ENCODE measurements around the gene HOXA11.

HOXA11 gene

DNA sequence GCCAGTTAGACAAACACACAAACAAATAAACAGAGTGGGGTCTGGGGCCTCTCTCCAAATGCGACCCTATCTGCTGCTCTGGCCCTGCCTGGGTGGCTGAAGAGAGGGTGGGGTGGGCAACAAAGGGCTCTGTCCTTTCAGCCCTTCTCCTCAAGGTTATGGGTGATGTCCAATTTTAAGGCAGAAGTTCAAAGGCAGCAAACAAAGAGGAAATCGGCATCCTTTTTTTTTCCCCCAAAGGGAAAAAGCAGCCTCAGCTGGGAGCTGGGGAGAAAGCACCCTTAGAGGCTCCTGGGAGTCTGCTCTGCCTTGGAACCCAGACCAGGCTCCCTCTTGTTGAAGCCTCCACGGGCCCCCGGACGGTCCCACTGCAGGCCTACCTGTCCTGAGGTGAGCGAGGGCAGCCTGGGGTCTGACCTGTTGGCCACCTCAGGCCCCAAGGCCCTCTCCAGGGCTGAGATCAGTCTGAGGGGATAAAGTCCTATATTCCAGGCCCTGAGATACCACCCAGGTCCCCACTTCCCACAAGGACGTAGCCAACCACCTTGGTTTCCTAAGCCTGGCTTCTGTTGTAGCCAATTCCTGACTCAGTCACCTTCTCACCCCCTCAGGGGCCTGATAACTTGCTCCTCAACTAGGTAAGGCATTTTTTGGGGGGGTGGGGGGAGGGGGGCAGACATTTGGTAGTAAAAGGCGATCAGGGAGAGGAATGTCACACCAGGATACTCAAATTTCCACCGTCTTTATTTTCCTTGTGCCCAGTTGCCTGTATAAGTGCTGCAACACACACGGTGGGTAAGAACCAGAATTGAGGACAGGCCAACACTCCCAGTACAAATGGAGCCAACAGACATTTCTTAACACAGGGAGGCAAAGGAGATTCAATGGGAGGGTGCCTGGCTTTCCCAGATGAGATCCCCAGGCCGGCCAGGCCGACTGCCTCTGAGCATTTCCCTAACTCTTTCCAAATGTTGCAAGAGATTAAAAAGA lies 4.3 kb downstream of the HOXA11 start:
- peak; percentile 62 for DNase-seq (ENCODE audit: low spot score)

DNA sequence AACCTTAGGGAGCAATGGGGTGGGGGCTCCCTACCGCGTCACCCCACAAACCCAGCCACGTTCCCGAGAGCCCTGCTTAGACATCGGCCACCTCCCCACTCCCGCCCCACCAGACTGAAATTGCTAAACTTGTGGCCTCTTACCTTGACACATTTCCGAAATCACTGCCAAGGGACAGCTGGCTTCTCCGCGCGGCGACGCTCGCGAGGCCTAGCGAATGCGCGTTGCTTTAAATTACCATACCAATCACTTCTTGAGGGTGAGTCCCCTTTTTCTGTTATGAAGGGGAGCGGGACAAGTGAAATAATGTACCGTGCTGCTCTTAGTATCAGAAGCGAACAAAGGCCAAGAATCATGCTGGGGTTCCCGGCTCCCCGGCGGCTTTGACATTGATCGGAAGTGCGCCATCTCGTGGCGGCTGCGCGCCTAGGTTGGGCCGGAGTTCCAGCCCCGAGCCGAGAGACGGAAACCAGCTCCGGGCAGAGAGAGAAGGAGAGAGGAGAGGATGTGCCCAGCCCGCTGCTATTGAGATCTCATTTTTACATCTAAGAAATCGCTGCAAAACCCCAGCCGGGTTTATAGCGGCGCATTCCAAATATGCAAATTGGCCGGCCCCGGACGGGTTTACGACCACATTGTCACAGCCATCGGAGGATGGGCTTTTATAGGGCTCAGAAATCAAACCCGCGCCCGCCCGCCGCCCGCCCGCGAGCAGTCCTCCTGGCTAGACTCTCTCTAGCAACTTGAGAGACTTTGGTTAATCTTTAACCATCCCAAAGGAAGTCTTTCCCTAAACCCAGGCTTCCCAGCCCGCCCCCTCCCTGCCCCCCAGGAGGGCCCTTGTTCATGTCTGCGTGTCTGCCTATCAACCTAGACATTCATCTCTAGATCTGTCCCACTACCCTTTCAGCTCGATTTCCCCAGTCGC lies 5.3 kb downstream of the HOXA11 start:
- peak; percentile 94 for DNase-seq (ENCODE audit: low spot score)

DNA sequence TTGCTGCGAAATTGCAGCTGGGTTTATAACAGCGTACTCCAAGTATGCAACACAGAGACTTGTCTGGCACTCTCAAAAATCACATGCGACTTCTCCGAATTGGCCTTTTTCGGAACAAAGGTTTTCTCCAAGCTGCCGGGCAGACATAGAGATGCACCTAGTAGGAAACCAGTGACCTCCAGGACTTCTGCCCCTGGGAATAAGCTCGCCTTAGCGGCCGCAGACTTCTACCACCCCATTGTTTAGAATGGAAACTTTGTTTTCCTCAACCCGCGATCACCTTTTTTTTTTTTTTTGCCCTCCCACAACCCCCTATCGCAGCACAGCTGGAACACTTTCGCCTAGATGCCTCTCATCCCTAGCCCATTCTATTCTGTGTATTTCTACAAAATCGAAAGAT lies 6.0 kb downstream of the HOXA11 start:
- peak; percentile 69 for DNase-seq (ENCODE audit: low spot score)

GRCh38 chr7:27178366-27178765 lies 6.7 kb downstream of the HOXA11 start:
- DNase-seq (ENCODE audit: low spot score), result peak; percentile 51

GRCh38 chr7:27177795-27178320 lies 7.2 kb downstream of the HOXA11 start:
- DNase-seq (ENCODE audit: low spot score), result peak; percentile 67

DNA sequence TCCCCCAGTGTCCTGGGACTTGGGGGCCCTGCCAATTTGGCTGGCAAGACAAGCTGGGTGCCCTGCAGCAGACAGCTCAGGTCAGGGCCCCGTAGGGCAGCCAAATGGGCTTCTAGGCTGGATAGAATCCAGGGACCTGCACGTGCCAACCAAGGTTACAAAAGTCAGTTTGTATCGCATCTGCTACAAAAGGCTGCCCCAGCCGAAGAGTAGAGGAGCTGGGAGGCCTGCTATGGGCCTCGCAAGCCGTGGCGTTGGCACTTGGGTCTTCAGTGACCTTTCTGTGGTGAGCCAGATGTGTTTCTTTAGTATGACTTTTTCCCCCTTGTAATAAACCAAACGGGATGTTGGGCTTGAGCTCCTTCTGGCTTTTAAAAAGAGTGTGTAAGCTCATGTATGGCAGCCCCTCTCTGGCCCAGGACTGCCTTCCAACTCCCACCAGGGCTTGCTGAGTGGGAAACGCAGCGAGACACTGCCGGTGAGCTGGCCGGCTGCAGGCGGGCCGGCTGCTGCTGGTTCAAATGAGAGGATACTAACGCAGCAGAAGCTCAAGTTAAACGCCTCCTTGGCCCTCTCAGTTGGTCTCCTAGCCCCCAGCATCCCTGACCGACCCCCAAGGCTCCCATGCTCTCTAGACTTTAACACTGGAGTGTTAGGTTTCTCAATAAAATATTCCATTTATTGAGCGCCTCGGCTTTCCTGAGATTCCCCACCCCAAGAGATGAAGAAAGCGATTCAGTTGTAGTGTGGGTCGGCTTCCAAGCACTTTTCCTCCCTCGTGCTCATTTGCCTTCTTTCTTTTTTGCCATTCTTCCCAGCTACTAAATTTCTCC lies 7.9 kb downstream of the HOXA11 start:
- DNase-seq (ENCODE audit: low spot score), result peak; percentile 71

DNA sequence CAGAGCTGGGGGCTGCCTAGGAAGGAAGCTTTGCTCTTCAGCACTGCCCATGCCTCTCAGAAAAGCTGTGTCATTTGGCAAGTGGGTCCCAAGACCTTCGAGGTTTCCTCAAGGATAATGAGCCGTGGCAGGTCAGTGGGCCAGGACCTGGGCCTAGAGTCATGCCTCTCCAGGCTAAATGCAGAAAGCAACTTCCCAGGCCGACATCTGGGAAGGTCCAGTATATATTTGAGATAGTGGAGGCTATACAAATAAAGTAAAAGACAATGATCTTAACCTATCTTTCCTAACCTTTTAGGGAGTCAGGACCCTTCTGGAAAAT lies 8.5 kb downstream of the HOXA11 start:
- no peak for DNase-seq (ENCODE audit: low spot score)

DNA sequence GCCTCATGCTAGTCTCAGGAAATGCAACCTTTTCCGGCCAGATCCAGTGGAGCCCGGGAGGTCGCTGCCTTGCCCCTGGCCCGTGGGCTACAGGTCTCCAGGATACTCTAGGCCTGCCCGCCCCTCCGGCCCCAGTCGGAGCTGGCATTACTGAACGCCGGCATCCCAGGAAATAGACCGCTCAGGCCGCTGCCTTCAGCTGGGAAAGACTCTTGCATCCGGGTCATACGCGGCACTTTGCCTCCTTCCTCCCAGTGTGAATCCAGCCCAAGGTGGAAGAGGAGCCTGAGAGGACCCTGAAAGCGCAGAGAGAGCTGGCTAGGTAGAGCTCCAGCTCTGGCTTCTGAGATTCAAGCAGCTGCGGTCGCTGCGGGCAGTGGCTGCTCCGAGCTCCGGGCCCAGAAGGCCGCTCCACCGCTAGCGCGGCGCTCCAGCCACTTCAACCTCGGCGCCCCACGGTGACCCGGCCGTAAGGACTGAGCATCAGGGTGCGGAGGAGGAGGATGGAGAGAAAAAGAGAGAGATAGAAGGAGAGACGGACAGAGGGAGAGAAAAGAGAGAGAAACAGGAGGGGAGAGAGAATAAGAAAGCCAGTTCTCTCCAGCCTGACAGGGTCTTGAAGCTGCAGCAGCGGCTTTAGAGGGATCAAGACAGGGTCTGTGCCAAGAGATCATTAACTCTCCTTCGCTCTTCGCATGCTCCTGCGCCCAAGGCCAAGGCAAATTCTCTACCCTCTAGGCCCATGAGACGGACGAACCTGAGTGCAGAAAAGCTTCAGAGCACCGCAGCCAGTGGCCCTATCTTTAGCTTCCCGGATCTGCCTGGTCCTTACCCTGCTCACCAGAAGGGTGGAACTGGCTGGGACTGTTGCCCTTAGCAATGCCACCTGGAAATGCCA lies 9.2 kb downstream of the HOXA11 start:
- DNase-seq (ENCODE audit: low spot score), result peak; percentile 64

- DNase-seq (ENCODE audit: low spot score), result peak; percentile 83
Observed at GRCh38 chr7:27174874-27175625, 10.0 kb downstream of the HOXA11 start.

- DNase-seq (ENCODE audit: low spot score), result peak; percentile 89
Observed at GRCh38 chr7:27173956-27174873, 10.8 kb downstream of the HOXA11 start, which contains the start of gene HOXA10. Gene HOXA10, minus strand, starts transcription at chr7:27174320. Its CDS starts 14 bp downstream, at chr7:27174306.

GRCh38 chr7:27173511-27173955 lies 11.5 kb downstream of the HOXA11 start:
- peak; percentile 70 for DNase-seq (ENCODE audit: low spot score)

DNA sequence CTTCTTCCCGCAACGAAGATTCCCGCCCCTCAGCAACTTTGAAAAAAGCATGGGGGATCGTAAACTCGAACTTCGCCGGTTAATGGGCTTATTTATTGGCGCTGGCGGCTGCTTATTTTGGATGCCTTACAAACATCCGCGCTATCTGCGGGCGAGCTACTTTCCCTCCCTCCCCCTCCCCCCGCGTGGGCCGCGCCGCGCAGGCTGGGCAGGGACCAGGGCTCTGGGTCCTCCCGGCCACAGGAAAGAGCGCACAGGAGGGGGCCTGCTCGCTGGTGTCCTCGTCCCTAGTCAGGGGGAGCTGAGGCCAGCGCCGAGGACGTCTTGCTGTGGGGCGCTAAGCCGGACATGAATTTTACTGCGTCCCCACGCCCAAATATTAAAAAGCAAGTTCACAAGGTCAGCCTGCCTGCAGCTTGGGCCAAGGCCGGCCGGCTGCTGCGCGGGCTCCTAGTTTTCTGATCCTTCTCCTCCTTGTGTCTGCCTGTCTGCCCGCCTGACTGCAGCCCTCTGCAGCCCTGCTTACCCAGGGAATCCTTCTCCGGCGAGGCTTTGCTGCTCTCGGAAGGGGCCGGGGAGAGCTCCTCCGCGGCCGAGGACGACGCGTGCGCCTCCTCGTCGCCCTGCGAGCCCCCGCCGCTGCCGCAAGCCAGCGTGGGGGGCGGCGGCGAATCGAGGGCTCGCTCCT lies 12.1 kb downstream of the HOXA11 start:
- peak; percentile 90 for DNase-seq (ENCODE audit: low spot score)

GRCh38 chr7:27172315-27172774 lies 12.7 kb downstream of the HOXA11 start:
- peak; percentile 71 for DNase-seq (ENCODE audit: low spot score)

GRCh38 chr7:27171637-27172314 lies 13.3 kb downstream of the HOXA11 start:
- DNase-seq (ENCODE audit: low spot score), result peak; percentile 72

GRCh38 chr7:27171325-27171636 lies 13.8 kb downstream of the HOXA11 start:
- DNase-seq (ENCODE audit: low spot score), result peak; percentile 70

GRCh38 chr7:27170426-27171324 lies 14.4 kb downstream of the HOXA11 start:
- no peak for DNase-seq (ENCODE audit: low spot score)
